Suppressor macrophage (primary cell): Measurements from ENCODE around the gene KLC4.
"Not testable (repeated sequence)": the region's sequence is repeated elsewhere in the genome, so short reads cannot be mapped to it uniquely, and the experiment has no call there.

Source experiments
- DNase-seq, 4 experiments: peaks; one replicate each; pipeline ENCODE4 v3.0.0-alpha.2; 2020 to 2022

Gene KLC4

DNA sequence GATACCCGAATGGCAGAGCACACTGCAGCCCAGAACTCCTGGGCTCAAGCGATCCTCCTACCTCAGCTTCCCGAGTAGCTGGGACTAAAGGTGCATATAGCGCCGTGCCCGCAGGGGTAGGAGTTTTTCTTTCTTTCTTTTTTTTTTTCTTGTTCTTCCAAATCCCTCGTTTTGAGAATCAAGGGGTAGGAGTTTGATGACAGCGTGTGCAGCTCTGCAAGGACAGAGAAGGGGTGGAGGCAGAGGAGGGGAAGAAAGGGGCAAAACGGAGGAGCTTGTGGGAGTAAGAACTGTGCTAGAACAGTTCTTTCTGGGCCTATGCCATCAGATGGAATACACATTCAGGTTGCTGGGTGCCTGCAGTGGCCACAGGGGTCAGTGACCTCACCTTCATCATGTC, 22.7 kb upstream of the KLC4 start:
- DNase-seq: no peak

DNA sequence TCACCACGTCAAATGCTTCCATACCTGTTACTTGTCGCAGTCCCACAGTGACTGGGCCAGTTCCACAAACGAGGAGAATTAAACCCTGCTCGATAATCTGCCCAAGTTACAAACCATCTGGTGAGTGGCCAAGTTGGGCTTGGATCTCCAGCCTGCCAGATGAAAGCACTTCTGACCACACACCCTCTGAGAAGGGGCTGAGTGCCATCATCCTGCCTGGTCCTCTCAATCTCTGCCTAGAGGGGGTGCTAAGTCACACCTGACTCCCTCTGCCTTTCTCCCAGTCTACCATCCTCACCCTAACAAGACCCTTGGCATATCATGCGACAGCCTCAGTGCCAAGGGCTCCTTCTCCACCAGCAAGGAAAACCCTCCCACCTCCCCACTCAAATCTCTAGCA, 22.2 kb upstream of the KLC4 start:
- DNase-seq: no peak

GRCh38 chr6:43037706-43038105, 21.7 kb upstream of the KLC4 start:
- no peak for DNase-seq

DNA sequence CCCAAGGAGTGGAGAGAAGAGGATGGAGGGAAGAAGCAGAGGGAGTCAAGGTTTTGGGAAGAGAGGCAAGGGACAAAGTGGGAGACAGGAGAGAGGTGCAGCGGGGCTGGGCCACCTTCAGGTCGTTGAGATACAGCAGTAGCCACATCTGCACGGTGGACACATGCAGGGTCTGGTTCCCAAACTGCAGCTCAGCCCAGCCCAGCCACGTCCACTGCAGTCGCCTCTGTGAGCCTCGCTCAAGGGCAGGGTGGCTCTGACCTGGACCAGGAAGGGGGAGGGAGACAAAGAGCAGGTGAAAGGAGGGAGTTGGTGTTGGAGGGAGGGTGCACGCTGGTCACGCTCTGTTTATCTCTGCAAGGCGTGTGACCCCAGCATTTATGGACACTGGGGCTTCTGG, 20.7 kb upstream of the KLC4 start:
- no peak for DNase-seq

- no peak for DNase-seq
These were observed 18.7 kb upstream of the KLC4 start for GRCh38 chr6:43040542-43041257.

DNA sequence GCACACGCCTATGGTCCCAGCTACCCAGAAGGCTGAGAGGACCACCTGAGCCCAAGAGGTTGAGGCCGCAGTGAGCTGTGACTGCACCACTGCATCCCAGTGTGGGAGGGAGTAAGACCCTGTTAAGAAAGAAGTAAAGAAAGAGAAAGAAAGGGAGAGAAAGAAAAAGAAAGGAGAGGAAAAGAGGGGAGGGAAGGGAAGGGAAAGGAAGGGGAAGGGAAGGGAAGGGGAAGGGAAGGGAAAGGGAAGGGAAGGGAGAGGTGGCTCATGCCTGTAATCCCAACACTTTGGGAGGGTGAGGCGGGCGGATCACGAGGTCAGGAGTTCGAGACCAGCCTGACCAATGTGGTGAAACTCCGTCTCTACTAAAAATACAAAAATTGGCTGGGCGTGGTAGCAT, 18.0 kb upstream of the KLC4 start:
- DNase-seq: not testable (repeated sequence)

GRCh38 chr6:43043310-43043709, 16.1 kb upstream of the KLC4 start:
- no peak for DNase-seq

- no peak for DNase-seq
These were observed 14.0 kb upstream of the KLC4 start for GRCh38 chr6:43045371-43045930.

GRCh38 chr6:43047998-43048397, 11.4 kb upstream of the KLC4 start:
- DNase-seq: no peak

GRCh38 chr6:43050981-43051380, 8.4 kb upstream of the KLC4 start:
- no peak for DNase-seq

DNA sequence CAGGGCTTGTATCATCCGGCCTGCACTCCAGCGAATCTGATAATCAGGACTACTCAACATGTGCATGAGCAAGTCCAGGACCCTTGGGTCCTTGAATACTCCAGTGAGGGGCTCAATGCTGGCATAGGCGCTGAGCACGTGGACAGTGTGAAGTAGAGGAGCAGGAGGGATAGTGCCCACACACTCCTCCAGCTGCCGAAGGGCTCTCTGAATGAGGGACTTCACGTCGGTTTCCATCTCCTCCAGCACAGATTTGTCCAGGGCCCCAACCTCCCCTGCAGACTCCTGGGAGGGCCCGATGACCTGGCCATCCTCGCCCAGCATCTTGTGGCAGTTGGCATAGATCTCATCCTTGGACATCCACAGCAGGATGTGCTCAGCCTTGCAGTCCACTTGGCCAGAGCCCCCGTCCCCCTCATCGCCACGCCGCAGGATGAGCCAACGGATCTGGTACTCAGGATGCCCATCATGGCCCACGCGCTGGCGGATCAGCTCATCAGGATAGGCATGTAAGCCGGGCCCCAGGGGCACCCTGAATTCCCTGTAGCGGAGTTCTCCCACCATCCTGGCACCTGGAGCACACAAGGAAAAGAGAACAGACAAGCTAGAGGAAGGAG, 7.1 kb upstream of the KLC4 start:
- DNase-seq: no peak

DNA sequence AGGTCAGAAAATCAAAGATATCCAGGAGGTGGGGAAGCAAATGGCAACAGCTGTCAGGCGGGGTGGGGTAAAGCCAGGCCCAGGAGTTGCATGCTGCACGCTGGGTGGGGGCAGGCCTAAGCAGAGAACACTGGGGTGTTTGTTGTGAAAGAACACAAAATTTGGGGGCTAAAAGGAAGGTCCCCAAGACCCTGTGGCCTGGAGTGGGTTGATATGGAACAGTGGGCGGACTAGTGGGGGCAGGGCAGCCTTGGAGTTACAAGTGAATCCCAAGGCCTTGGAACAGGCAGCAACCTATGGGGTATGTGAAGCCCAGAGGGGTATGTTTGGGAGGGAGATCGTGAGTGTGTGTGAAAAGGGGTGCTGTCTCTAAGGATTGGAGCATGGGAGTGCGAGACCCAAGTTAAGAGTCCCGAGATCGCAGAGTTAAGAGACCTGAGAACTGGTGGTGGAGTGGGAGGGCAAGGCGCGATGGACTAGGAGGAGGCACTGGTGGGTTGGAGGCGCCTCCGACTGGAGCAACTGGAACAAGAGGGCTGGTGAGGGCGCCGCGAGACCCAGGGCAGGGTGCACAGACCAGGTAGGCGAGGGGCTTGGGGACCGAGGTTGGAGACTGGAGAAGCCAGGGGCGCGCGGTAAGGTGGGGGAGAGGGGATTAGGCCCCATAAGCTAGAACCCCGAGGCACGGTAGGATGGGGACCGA, 6.4 kb upstream of the KLC4 start:
- DNase-seq: peak; percentile 8 to 50 (median 32)

DNA sequence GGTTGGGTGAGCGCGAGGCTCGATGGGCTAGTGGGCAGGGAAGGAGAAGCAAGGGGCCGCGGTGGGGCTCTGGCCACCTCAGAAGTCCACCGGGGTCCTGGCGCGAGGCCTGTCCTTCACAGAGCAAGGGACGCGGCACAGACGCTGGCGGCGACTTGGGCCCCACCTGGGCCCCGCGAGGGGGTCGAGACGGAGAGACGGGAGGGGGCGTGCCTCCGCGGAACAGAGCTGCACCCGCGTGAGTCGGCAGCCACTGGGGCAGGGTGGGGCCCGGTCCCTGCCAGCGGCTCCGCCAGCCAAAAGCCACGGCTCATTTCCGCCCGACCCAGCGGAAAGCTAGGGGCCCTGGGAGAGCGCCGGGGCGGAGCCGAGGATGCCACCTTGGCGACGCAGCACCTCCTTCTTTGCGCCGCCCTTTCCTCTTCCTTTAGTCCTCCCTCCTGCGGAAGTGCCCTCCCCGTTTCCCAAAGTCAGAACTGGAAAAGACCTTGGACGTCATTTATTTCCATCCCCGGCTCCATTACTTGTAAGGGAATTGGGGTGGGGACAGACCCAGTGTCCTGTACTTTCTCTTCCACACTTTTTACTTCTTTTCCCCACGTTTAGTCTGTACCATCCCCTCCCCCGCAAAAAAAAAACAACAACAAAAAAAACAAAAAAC, 5.8 kb upstream of the KLC4 start, which contains the start of gene CUL7:
Gene CUL7, minus strand, starts transcription at position 307 of the 661 bp plus-strand sequence. CDS start 1,063 bp downstream, outside the sequence.
- DNase-seq: peak; percentile 93 to 97 (median 95)

DNA sequence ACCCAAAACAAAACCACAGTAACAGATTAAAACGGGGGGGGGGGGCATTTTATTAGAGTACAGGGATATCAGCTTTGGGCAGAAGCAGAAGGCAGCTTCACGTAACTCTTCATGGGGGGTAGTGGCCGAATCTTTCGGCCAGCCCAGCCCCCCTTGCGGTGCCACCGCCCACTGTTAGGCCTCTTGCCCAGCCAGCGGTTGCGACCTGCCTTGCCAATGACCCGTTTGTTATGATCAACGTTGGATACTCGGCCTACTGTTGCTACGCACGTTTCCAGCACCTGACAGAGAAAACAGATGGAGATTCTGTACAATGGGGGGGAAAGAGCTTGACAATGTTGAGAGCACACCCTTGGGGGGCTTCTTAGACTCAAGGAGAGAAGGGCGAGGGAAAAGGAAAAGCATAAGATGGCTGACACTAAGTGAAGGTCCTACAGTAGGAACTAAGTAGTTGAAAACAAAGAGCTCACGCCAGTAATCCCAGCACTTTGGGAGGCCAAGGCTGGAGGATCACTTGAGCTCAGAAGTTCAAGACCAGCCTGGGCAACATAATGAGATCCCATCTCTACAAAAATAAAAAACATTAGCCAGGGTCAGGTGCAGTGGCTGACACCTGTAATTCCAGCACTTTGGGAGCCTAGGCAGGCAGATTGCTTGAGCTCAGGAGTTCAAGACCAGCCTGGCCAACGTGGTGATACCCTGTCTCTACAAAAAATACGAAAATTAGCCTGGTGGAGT, 5.1 kb upstream of the KLC4 start:
- no peak for DNase-seq

GRCh38 chr6:43055966-43056365, 3.5 kb upstream of the KLC4 start:
- DNase-seq: no peak

GRCh38 chr6:43058531-43058930, 900 bp upstream of the KLC4 start:
- DNase-seq: peak; percentile 34 to 62 (median 37)

DNA sequence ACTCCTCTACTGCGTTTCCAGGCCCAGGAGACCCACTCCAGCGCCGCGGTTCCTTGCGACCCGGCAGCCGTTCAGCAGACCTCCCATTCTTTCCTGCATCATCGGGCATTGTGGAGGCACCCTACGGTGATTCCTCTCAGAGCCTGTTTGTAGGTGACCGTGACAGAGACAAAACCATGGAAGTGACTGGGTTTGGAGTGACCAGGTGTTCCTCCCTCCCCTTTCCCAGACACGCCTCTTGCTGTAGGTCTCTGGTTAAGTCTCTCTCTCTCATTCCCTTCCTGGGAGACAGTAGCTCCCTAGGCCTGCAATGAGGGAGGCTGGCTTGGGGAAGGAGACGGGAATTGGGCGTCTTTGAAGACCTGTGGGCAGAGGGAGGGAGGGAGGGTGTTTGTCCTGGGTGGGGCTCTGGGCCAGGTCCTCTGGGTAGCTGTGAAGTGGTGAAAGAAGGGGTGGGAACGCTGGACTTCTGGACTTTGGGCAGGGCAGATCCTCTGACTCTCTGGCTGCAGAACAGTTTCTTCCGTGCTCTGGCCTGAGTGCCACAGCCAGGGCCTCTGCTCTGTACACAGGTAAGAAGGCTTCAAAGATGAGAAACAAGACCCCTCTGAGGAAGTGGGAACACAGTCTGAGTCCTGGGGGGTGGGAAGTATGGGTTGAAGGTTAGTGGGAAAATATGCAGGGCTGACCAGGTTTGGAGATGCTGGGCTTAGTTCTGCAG, 763 bp downstream of the KLC4 start:
- DNase-seq: peak in 1 of 4 experiments; percentile 15

DNA sequence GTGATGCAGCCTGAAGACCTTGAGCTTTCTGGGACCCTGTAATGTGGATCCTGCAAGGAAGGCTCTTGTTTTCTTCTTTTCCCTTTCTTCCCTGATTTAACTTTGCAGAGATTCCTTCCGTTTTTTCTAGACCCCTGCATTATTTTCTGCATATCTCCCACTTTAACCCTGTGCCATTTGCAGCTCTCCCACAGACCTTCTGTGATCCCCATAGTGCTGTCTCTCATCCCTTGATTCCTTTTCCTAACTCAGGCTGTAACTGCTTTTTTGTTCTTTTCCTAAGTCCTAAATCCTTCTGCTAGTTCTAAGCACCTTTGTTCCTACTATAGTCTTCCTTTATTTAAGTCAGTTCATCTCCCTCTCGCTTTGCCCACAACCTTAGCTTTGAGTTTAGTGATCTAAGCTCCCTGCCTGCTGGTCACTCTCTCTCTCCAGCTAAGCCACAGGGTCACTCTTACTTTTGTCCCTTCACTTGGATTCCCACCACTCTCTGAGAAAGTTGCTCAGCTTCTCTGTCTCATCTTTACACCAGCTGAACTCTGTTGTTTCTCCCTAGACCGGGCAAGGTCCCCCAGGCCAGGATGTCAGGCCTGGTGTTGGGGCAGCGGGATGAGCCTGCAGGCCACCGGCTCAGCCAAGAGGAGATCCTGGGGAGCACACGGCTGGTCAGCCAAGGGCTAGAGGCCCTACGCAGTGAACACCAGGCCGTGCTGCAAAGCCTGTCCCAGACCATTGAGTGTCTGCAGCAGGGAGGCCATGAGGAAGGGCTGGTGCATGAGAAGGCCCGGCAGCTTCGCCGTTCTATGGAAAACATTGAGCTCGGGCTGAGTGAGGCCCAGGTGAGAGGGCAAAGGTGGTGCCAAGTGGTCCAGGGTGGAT, 1.6 kb downstream of the KLC4 start:
- DNase-seq: no peak

DNA sequence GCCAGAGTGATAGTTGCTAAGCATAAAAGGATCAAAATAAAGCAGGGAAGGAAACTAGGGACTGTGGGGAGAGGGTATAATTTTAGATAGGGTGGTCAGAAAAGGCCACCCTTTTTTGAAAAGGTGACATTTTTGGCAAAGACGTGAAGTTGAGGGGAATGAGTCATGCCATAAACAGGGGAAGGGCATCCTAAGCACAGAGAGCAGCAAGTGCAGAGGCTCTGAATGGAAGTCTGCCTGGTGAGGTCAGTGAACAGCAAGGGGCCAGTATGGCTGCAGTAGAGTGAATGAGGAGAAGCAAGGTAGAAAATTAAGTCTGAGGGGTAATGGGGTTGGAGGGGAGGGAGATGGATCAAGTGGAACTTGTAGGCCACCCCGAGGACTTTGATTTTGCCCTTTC, 2.4 kb downstream of the KLC4 start:
- no peak for DNase-seq

DNA sequence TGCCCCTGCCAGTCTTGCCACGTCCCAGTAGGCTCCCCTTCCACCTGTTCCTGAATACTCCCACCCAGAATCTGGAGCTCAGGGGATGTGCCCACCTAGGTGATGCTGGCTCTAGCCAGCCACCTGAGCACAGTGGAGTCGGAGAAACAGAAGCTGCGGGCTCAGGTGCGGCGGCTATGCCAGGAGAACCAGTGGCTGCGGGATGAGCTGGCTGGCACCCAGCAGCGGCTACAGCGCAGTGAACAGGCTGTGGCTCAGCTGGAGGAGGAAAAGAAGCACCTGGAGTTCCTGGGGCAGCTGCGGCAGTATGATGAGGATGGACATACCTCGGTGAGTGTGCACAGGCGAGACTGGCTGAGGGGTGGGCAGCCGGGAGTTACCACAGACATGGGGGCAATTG, 3.4 kb downstream of the KLC4 start:
- no peak for DNase-seq
